ENCODE results near the gene GRIK2. TPM values are rescaled to one million over a fixed set of nuclear protein-coding genes. Genes with fewer than 3 reads are reported as not detected.

Gene GRIK2
- total RNA-seq, 2 experiments from 2014 or later: not detected

GRCh38 chr6:101765281-101765680 is 371.8 kb downstream of the GRIK2 start:
- no peaks in the 10 kb centered on the region for H3K36me3 Mint-ChIP-seq
- no peaks in the 10 kb centered on the region for H3K4me1 Mint-ChIP-seq (ENCODE audit: low read depth)
- CTCF ChIA-PET: no interaction called here
- H3K27me3 Mint-ChIP-seq: no peaks in the 10 kb centered on the region
- no peaks in the 10 kb centered on the region for H3K9me3 Mint-ChIP-seq
- no peak overlapping the region for H3K4me3 Mint-ChIP-seq
- POLR2A ChIA-PET: no interaction called here
- no peak for DNase-seq
- intact Hi-C loops (cut with micrococcal nuclease): no loop called here
- H3K27ac Mint-ChIP-seq: no peak overlapping the region

DNA sequence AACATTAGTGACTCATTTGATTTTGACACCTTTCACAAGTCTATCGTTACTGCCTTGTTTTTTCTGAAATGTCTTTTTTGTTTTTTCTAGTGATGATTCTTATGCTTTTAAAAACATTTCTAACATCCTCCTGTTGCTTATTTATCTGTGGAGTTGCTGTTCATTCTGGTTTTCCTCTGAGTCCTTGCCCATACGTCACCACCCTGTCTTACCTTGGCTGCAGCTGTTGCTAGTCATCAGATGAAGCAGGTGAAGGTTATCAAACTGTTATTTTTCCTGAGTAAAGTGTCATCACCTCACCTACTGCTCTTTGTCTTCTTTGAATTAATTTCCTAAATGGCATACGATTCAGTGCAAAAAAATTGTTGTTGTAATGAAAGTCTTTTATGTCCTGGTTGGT is 376.6 kb downstream of the GRIK2 start:
- intact Hi-C loops (cut with micrococcal nuclease): no loop called here
- Mint-ChIP-seq H3K4me3 (no peak overlapping the region), H3K4me1 (ENCODE audit: low read depth) (no peaks in the 10 kb centered on the region), H3K27me3 (no peaks in the 10 kb centered on the region), H3K36me3 (no peaks in the 10 kb centered on the region), H3K9me3 (no peaks in the 10 kb centered on the region), H3K27ac (no peak overlapping the region)
- no peak for DNase-seq
- ChIA-PET CTCF (no interaction called here), POLR2A (no interaction called here)

DNA sequence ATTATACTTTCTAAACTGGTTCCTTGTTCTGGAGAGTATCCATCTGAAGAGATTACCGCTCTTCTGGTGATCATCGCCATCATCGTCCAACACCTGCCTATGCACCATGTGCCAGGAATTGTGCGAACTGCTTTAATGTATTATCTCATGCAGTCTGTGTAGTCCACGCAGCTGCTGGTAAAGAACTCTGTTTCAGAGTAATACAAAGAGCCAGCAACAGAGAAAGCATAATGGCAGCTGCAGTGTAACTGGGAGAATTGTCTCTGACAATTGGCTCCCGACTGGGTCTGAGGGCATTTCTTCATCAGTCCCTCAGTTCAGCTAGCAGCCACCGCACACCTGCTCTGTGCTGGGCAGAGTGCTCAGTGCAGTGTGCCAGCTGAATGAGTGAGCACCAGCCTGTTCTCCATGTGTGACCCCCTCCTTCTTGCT is 383.4 kb downstream of the GRIK2 start:
- ChIA-PET POLR2A (no interaction called here), CTCF (no interaction called here)
- H3K4me3 Mint-ChIP-seq: no peak overlapping the region
- no peaks in the 10 kb centered on the region for H3K27me3 Mint-ChIP-seq
- H3K27ac Mint-ChIP-seq: no peak overlapping the region
- H3K4me1 Mint-ChIP-seq (ENCODE audit: low read depth): no peaks in the 10 kb centered on the region
- no peaks in the 10 kb centered on the region for H3K36me3 Mint-ChIP-seq
- H3K9me3 Mint-ChIP-seq: no peaks in the 10 kb centered on the region
- intact Hi-C loops (cut with micrococcal nuclease): no loop called here
- DNase-seq: no peak

- ChIA-PET CTCF (no interaction called here), POLR2A (no interaction called here)
- H3K4me1 Mint-ChIP-seq (ENCODE audit: low read depth): no peaks in the 10 kb centered on the region
- no peak for DNase-seq
- no peaks in the 10 kb centered on the region for H3K27me3 Mint-ChIP-seq
- no peak overlapping the region for H3K27ac Mint-ChIP-seq
- H3K9me3 Mint-ChIP-seq: peaks cover 3% of the 10 kb centered on the region
- no peaks in the 10 kb centered on the region for H3K36me3 Mint-ChIP-seq
- no peak overlapping the region for H3K4me3 Mint-ChIP-seq
- intact Hi-C loops (cut with micrococcal nuclease): no loop called here
These were observed 384.1 kb downstream of the GRIK2 start for GRCh38 chr6:101777646-101778045.

DNA sequence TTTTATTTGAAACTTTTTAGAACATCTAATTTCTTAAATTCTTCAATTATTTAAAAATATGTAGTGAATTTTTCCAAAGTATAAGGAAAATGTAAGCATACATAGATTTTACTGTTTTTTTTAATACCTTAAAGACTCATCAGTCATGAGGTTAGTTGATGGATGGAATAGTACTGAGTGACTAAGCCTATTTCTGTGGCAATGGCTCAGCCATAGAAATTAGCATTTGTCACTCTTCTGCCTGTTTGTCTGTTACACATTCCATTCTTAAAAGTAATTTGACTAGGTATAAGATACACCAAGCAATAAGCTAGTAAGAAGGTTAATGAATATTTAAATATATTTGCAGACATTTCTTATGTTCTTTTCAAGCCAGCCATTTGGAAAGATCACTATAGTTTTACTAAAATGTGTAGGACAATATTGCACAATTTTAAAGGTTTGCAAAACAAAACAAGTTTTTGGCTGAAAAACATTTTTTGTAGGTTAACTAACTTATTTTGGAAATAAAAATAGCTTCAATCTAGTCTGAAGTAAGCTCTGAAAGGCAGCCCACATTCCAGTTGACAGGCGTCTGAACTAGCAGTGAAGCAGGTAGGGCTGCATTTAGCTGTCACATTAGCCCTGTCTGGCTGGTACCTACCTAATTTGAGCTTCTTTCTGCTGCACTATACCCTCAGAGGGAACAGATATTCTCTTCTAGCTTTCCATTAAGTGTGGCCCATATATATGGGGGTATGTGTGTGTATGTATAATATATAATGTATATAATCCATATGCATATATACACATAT is 385.7 kb downstream of the GRIK2 start:
- Mint-ChIP-seq H3K4me3 (no peak overlapping the region), H3K27me3 (no peaks in the 10 kb centered on the region), H3K9me3 (peaks cover 13% of the 10 kb centered on the region), H3K4me1 (ENCODE audit: low read depth) (no peaks in the 10 kb centered on the region), H3K36me3 (no peaks in the 10 kb centered on the region), H3K27ac (no peak overlapping the region)
- ChIA-PET POLR2A (no interaction called here), CTCF (no interaction called here)
- DNase-seq: no peak
- intact Hi-C loops (cut with micrococcal nuclease): no loop called here

DNA sequence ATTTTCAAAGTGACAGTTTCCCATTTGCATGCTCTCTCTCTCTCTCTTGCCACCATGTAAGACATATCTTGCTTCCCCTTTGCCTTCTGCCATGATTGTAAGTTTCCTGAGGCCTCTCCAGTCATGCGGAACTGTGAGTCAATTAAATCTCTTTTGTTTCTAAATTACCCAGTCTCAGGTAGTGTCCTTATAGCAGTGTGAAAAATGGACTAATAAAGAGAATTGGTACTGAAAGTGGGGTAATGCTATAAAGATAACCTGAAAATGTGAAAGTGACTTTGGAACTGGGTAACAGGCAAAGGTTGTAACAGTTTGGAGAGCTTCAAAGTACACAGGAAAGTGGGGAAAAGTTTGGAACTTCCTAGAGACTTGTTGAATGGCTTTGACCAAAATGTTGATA is 389.8 kb downstream of the GRIK2 start:
- H3K4me3 Mint-ChIP-seq: no peak overlapping the region
- no peak overlapping the region for H3K27ac Mint-ChIP-seq
- H3K9me3 Mint-ChIP-seq: peaks cover 22% of the 10 kb centered on the region
- no peaks in the 10 kb centered on the region for H3K36me3 Mint-ChIP-seq
- no peaks in the 10 kb centered on the region for H3K4me1 Mint-ChIP-seq (ENCODE audit: low read depth)
- no peak for DNase-seq
- ChIA-PET CTCF (no interaction called here), POLR2A (no interaction called here)
- intact Hi-C loops (cut with micrococcal nuclease): no loop called here
- no peaks in the 10 kb centered on the region for H3K27me3 Mint-ChIP-seq

DNA sequence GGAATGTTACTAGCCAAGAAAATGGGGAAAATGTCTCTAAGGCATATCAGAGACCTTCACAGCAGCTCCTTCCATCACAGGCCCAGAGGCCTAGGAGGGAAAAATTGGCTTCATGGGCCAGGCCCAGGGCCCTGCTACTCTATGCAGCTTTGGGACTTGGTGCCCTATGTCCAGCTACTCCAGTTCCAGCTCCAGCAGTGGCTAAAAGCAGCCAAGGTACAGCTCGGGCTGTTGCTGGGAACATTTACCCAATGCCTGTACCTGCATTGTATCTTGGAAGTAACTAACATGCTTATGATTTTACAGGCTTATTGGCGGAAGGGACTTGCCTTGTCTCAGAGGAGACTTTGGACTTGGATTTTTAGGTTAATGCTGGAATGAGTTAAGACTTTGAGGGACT is 390.6 kb downstream of the GRIK2 start:
- Mint-ChIP-seq H3K9me3 (peaks cover 22% of the 10 kb centered on the region), H3K4me3 (no peak overlapping the region), H3K36me3 (no peaks in the 10 kb centered on the region), H3K27ac (no peak overlapping the region), H3K4me1 (ENCODE audit: low read depth) (no peaks in the 10 kb centered on the region), H3K27me3 (no peaks in the 10 kb centered on the region)
- CTCF ChIA-PET: no interaction called here
- POLR2A ChIA-PET: no interaction called here
- intact Hi-C loops (cut with micrococcal nuclease): no loop called here
- DNase-seq: no peak

DNA sequence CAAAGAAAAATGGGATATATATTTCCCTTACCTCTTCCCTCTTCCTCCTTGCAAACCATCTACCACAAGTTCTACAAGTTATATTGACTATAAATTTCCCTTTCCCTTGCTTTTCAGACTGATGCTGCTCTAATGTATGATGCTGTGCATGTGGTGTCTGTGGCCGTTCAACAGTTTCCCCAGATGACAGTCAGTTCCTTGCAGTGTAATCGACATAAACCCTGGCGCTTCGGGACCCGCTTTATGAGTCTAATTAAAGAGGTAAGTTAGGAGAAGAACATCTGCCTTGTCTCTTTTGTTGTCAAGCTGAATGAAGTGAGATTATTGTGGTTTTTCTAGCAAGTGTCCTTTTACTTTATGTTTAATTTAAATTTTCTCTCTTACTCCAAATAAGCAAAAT is 406.0 kb downstream of the GRIK2 start:
- POLR2A ChIA-PET: no interaction called here
- intact Hi-C loops (cut with micrococcal nuclease): no loop called here
- Mint-ChIP-seq H3K4me1 (ENCODE audit: low read depth) (no peaks in the 10 kb centered on the region), H3K27ac (no peak overlapping the region), H3K36me3 (no peaks in the 10 kb centered on the region), H3K4me3 (no peak overlapping the region), H3K27me3 (no peaks in the 10 kb centered on the region), H3K9me3 (peaks cover 4% of the 10 kb centered on the region)
- no peak for DNase-seq
- CTCF ChIA-PET: no interaction called here

- no peak for DNase-seq
- Mint-ChIP-seq H3K27me3 (no peaks in the 10 kb centered on the region), H3K9me3 (no peaks in the 10 kb centered on the region), H3K27ac (no peak overlapping the region), H3K4me3 (no peak overlapping the region), H3K36me3 (no peaks in the 10 kb centered on the region), H3K4me1 (ENCODE audit: low read depth) (no peaks in the 10 kb centered on the region)
- intact Hi-C loops (cut with micrococcal nuclease): no loop called here
- CTCF ChIA-PET: no interaction called here
- POLR2A ChIA-PET: no interaction called here
These were observed 407.1 kb downstream of the GRIK2 start for GRCh38 chr6:101800598-101800997.

DNA sequence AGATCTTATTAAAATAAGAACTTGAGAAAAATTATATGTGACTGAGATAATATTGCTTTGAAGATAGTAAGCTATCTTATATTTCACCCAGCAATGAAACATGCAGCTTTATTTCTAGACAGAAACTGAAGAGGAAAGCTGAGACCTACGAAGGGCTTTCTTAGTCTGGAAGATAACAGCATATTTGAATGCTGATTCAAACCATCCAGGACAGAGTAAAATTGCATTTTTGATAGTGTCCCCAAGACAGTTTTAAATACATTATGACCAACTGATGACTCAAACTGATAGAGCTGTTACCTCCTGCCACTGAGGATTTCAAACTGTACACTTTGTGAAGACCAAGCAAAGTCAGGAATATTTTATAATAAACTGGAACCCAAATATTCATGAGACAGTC is 409.6 kb downstream of the GRIK2 start:
- H3K27ac Mint-ChIP-seq: no peak overlapping the region

GRCh38 chr6:101806241-101806640 is 412.7 kb downstream of the GRIK2 start:
- no peak overlapping the region for H3K27ac Mint-ChIP-seq
- ChIA-PET POLR2A (no interaction called here), CTCF (no interaction called here)
- H3K36me3 Mint-ChIP-seq: no peaks in the 10 kb centered on the region
- intact Hi-C loops (cut with micrococcal nuclease): no loop called here
- peaks cover 2% of the 10 kb centered on the region for H3K9me3 Mint-ChIP-seq
- DNase-seq: no peak
- no peaks in the 10 kb centered on the region for H3K4me1 Mint-ChIP-seq (ENCODE audit: low read depth)
- H3K4me3 Mint-ChIP-seq: no peak overlapping the region
- no peaks in the 10 kb centered on the region for H3K27me3 Mint-ChIP-seq

More for the DNA sequence above, 409.6 kb downstream of the GRIK2 start:
- intact Hi-C loops (cut with micrococcal nuclease): no loop called here
- Mint-ChIP-seq H3K4me3 (no peak overlapping the region), H3K4me1 (ENCODE audit: low read depth) (no peaks in the 10 kb centered on the region), H3K36me3 (no peaks in the 10 kb centered on the region), H3K27me3 (no peaks in the 10 kb centered on the region), H3K9me3 (peaks cover 2% of the 10 kb centered on the region)
- no peak for DNase-seq
- ChIA-PET CTCF (no interaction called here), POLR2A (no interaction called here)

DNA sequence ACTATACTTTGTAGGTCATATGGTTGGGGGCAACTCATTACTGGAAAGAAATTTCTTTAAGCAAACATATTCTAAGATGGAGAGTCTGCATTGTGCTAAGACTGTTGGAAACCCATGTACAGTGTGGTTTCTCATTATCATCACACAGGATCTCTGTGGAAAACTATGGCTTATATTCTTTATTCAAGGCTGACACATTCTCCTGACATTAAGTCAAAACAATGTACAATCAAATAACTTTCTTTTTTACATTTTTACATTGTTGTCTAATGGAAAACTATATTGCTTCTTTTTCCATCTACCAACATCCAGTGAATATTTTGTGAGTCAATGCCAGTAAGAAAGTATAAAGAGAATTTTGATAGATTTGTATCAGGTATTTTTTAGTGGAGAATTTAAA is 417.6 kb downstream of the GRIK2 start:
- intact Hi-C loops (cut with micrococcal nuclease): no loop called here
- no peaks in the 10 kb centered on the region for H3K27me3 Mint-ChIP-seq
- H3K36me3 Mint-ChIP-seq: no peaks in the 10 kb centered on the region
- no peak overlapping the region for H3K27ac Mint-ChIP-seq
- no peak for DNase-seq
- POLR2A ChIA-PET: no interaction called here
- CTCF ChIA-PET: no interaction called here
- peaks cover 2% of the 10 kb centered on the region for H3K9me3 Mint-ChIP-seq
- no peak overlapping the region for H3K4me3 Mint-ChIP-seq
- H3K4me1 Mint-ChIP-seq (ENCODE audit: low read depth): no peaks in the 10 kb centered on the region

- H3K27me3 Mint-ChIP-seq: no peaks in the 10 kb centered on the region
- CTCF ChIA-PET: no interaction called here
- H3K9me3 Mint-ChIP-seq: peaks cover 3% of the 10 kb centered on the region
These were observed 423.2 kb downstream of the GRIK2 start for GRCh38 chr6:101816716-101817115.

More at GRCh38 chr6:101816716-101817115, 423.2 kb downstream of the GRIK2 start:
- POLR2A ChIA-PET: no interaction called here
- H3K4me3 Mint-ChIP-seq: no peak overlapping the region
- no peaks in the 10 kb centered on the region for H3K36me3 Mint-ChIP-seq
- intact Hi-C loops (cut with micrococcal nuclease): no loop called here
- no peak for DNase-seq
- H3K4me1 Mint-ChIP-seq (ENCODE audit: low read depth): no peaks in the 10 kb centered on the region
- H3K27ac Mint-ChIP-seq: no peak overlapping the region
